Activated naive CD4-positive, alpha-beta T cell treated with anti-CD3 and anti-CD28 coated beads, Interleukin-2, amount 50 U/mL, for 72 hours (primary cell): Measurements from ENCODE around the gene SNAP25. TPM values are rescaled to one million over a fixed set of nuclear protein-coding genes. Genes with fewer than 3 reads are reported as not detected.

Experiments
- ATAC-seq, 2 donors: fragments of 150-1000 bp; cut with Tn5 transposase; 2 replicates each; pipeline ENCODE4 v1.10.0; 2021; ENCODE audit warnings: mild to moderate bottlenecking in 2 of 2, moderate library complexity in 2 of 2
- DNase-seq, 2 donors: peaks; one replicate each; pipeline ENCODE4 v3.0.0; 2021 to 2022; ENCODE audit warnings: low spot score in 2 of 2
- H3K27ac Mint-ChIP-seq, 2 donors: one replicate each; pipeline ENCODE4 v1.8.0; 2022; ENCODE audit warnings: mild to moderate bottlenecking in 2 of 2, mixed read lengths in 2 of 2
- H3K36me3 Mint-ChIP-seq, 2 donors: one replicate each; pipeline ENCODE4 v1.8.0; 2022; ENCODE audit warnings: mixed read lengths in 2 of 2
- H3K9me3 Mint-ChIP-seq, 2 donors: one replicate each; pipeline ENCODE4 v1.8.0; 2022; ENCODE audit warnings: mixed read lengths in 2 of 2
- total RNA-seq, 2 donors: library from RNA; stranded (reverse); gene quantifications; one replicate each; pipeline ENCODE4 v1.2.3, GENCODE V29; 2022

Gene SNAP25
- total RNA-seq, 2 donors from 2014 or later: 0.12 to 0.61 TPM

GRCh38 chr20:10329387-10330005 is 110.9 kb downstream of the SNAP25 start:
- no peak for ATAC-seq
- H3K36me3 Mint-ChIP-seq: no peaks in the 10 kb centered on the region
- H3K9me3 Mint-ChIP-seq: no peaks in the 10 kb centered on the region
- H3K27ac Mint-ChIP-seq: no peak overlapping the region
- DNase-seq: no peak

GRCh38 chr20:10330071-10330470 is 111.4 kb downstream of the SNAP25 start:
- ATAC-seq: no peak
- Mint-ChIP-seq H3K36me3 (no peaks in the 10 kb centered on the region), H3K27ac (no peak overlapping the region)

GRCh38 chr20:10332656-10333415 is 114.2 kb downstream of the SNAP25 start:
- DNase-seq (no peak), ATAC-seq (no peak)
- Mint-ChIP-seq H3K36me3 (no peaks in the 10 kb centered on the region), H3K9me3 (no peaks in the 10 kb centered on the region), H3K27ac (no peak overlapping the region)

More at GRCh38 chr20:10330071-10330470, 111.4 kb downstream of the SNAP25 start:
- no peaks in the 10 kb centered on the region for H3K9me3 Mint-ChIP-seq
- no peak for DNase-seq

GRCh38 chr20:10336959-10337729 is 118.5 kb downstream of the SNAP25 start:
- H3K36me3 Mint-ChIP-seq: no peaks in the 10 kb centered on the region
- no peaks in the 10 kb centered on the region for H3K9me3 Mint-ChIP-seq
- ATAC-seq: peak in 1 of 2 donors; percentile 66
- DNase-seq: no peak
- H3K27ac Mint-ChIP-seq: no peak overlapping the region

GRCh38 chr20:10338426-10339180 is 120.0 kb downstream of the SNAP25 start:
- no peak for DNase-seq
- no peak overlapping the region for H3K27ac Mint-ChIP-seq
- no peaks in the 10 kb centered on the region for H3K36me3 Mint-ChIP-seq
- ATAC-seq: no peak
- H3K9me3 Mint-ChIP-seq: no peaks in the 10 kb centered on the region

GRCh38 chr20:10339609-10340008 is 121.0 kb downstream of the SNAP25 start:
- Mint-ChIP-seq H3K9me3 (no peaks in the 10 kb centered on the region), H3K27ac (no peak overlapping the region)

GRCh38 chr20:10342152-10342551 is 123.5 kb downstream of the SNAP25 start:
- no peak for ATAC-seq
- no peaks in the 10 kb centered on the region for H3K36me3 Mint-ChIP-seq

More at GRCh38 chr20:10339609-10340008, 121.0 kb downstream of the SNAP25 start:
- ATAC-seq (no peak), DNase-seq (no peak)
- no peaks in the 10 kb centered on the region for H3K36me3 Mint-ChIP-seq

GRCh38 chr20:10344953-10345352 is 126.3 kb downstream of the SNAP25 start:
- DNase-seq (no peak), ATAC-seq (no peak)
- Mint-ChIP-seq H3K9me3 (peaks cover 0 to 4% of the 10 kb centered on the region in 2 donors), H3K36me3 (no peaks in the 10 kb centered on the region), H3K27ac (no peak overlapping the region)

More at GRCh38 chr20:10342152-10342551, 123.5 kb downstream of the SNAP25 start:
- no peaks in the 10 kb centered on the region for H3K9me3 Mint-ChIP-seq
- H3K27ac Mint-ChIP-seq: no peak overlapping the region
- DNase-seq: no peak

- Mint-ChIP-seq H3K9me3 (peaks cover 0 to 6% of the 10 kb centered on the region in 2 donors), H3K36me3 (peaks cover 0 to 4% of the 10 kb centered on the region in 2 donors), H3K27ac (no peak overlapping the region)
- ATAC-seq: no peak
- DNase-seq: no peak
Measured at GRCh38 chr20:10347086-10347880, 128.7 kb downstream of the SNAP25 start.

GRCh38 chr20:10349118-10349517 is 130.5 kb downstream of the SNAP25 start:
- ATAC-seq (no peak), DNase-seq (no peak)
- peaks cover 0 to 9% of the 10 kb centered on the region in 2 donors for H3K9me3 Mint-ChIP-seq
- H3K27ac Mint-ChIP-seq: no peak overlapping the region
- H3K36me3 Mint-ChIP-seq: peaks cover 0 to 4% of the 10 kb centered on the region in 2 donors

GRCh38 chr20:10350188-10350842 is 131.7 kb downstream of the SNAP25 start:
- Mint-ChIP-seq H3K36me3 (peaks cover 0 to 4% of the 10 kb centered on the region in 2 donors), H3K9me3 (peaks cover 0 to 9% of the 10 kb centered on the region in 2 donors), H3K27ac (peak overlapping the region; percentile 58 to 82)
- ATAC-seq (no peak), DNase-seq (no peak)

- H3K9me3 Mint-ChIP-seq: peaks cover 0 to 13% of the 10 kb centered on the region in 2 donors
- peaks cover 0 to 11% of the 10 kb centered on the region in 2 donors for H3K36me3 Mint-ChIP-seq
- ATAC-seq: no peak
- no peak overlapping the region for H3K27ac Mint-ChIP-seq
- no peak for DNase-seq
Measured at GRCh38 chr20:10352934-10353824, 134.5 kb downstream of the SNAP25 start.

- no peak for ATAC-seq
- no peak for DNase-seq
- no peak overlapping the region for H3K27ac Mint-ChIP-seq
- H3K9me3 Mint-ChIP-seq: peaks cover 0 to 9% of the 10 kb centered on the region in 2 donors
- H3K36me3 Mint-ChIP-seq: peaks cover 0 to 7% of the 10 kb centered on the region in 2 donors
Measured at GRCh38 chr20:10356628-10357027, 138.0 kb downstream of the SNAP25 start.
